B cell (primary cell): Measurements from ENCODE around the gene LRRC8D. TPM values are rescaled to one million over a fixed set of nuclear protein-coding genes. Genes with fewer than 3 reads are reported as not detected.

Source experiments
- ATAC-seq: fragments of 200-7000 bp; cut with Tn5 transposase; one replicate; pipeline ENCODE4 v1.10.0; 2021; ENCODE audit warnings: low read depth, mild to moderate bottlenecking, moderate number of reproducible peaks, moderate library complexity
- CTCF ChIA-PET: fragments of 350-600 bp; sonication (Branson Sonifier 250); formaldehyde crosslinking; loops from one replicate; lab custom pipeline; 2021; ENCODE audit warnings: antibody characterized with exemption, inconsistent platforms; lab: Charles Lee
- POLR2A ChIA-PET: fragments of 350-600 bp; sonication (Branson Sonifier 250); formaldehyde crosslinking; loops from one replicate; lab custom pipeline; 2021; ENCODE audit warnings: antibody characterized with exemption; lab: Charles Lee
- DNase-seq: peaks from one replicate; pipeline ENCODE4 v3.0.0; 2013
- H2AFZ ChIP-seq: 2 replicates; pipeline ENCODE4 v1.6.1; 2012; ENCODE audit warnings: mild to moderate bottlenecking, low read depth, low read length; ENCODE audit not compliant: insufficient read depth, poor library complexity, severe bottlenecking
- H3K27ac ChIP-seq, 2 donors: 1 replicate in 1 of 2; 2 replicates in 1 of 2; pipeline ENCODE4 v1.5.1; 2012 to 2013; ENCODE audit warnings: low read length in 2 of 2, mild to moderate bottlenecking in 2 of 2, moderate library complexity in 1 of 2
- H3K27me3 ChIP-seq, 4 experiments: fragments of 200-600 bp in 1 of 4; sonication (generic) in 1 of 4; replicated peaks in 1 of 4; 1 replicate in 2 of 4; 2 replicates in 2 of 4; pipeline versions ENCODE4 v1.6.1 to v1.7.0; 2013 to 2016; ENCODE audit warnings: low read length in 3 of 4, mild to moderate bottlenecking in 2 of 4, mixed read lengths in 1 of 4, moderate library complexity in 1 of 4; ENCODE audit not compliant: insufficient read depth in 4 of 4, control insufficient read depth in 3 of 4; ENCODE audit errors: control extremely low read depth in 1 of 4
- H3K36me3 ChIP-seq, 2 experiments: replicated peaks in 1 of 2; 1 replicate in 1 of 2; 2 replicates in 1 of 2; pipeline versions ENCODE4 v1.6.1 to v1.7.1; 2013; ENCODE audit warnings: low read length in 1 of 2; ENCODE audit not compliant: insufficient read depth in 2 of 2, control insufficient read depth in 1 of 2; ENCODE audit errors: control extremely low read depth in 1 of 2, extremely low read depth in 1 of 2
- H3K4me1 ChIP-seq, 2 donors: fragments of 200-600 bp in 1 of 2; sonication (generic) in 1 of 2; 1 replicate in 1 of 2; 2 replicates in 1 of 2; pipeline versions ENCODE4 v1.5.1 to v1.6.1; 2013 to 2017; ENCODE audit warnings: low read length in 2 of 2; ENCODE audit not compliant: control insufficient read depth in 2 of 2, insufficient read depth in 2 of 2
- H3K4me2 ChIP-seq: replicated peaks from 2 replicates; pipeline ENCODE3; 2012; ENCODE audit warnings: mild to moderate bottlenecking, low read depth, low read length; ENCODE audit not compliant: poor library complexity, severe bottlenecking
- H3K4me3 ChIP-seq, 5 experiments: fragments of 200-600 bp in 1 of 5; sonication (generic) in 1 of 5; 1 replicate in 3 of 5; 2 replicates in 2 of 5; pipeline versions ENCODE4 v1.5.1 to v1.7.0; 2011 to 2016; ENCODE audit warnings: low read length in 4 of 5, mild to moderate bottlenecking in 4 of 5, low read depth in 2 of 5, control low read depth in 1 of 5, moderate library complexity in 1 of 5; ENCODE audit not compliant: insufficient read depth in 1 of 5; ENCODE audit errors: control extremely low read depth in 1 of 5, extremely low read depth in 1 of 5
- H3K79me2 ChIP-seq: fragments of 200-600 bp; sonication (generic); one replicate; pipeline ENCODE4 v1.6.0; 2016; ENCODE audit warnings: low read length; ENCODE audit not compliant: control insufficient read depth, insufficient read depth
- H3K9ac ChIP-seq: fragments of 200-600 bp; sonication (generic); 2 replicates; pipeline ENCODE4 v1.6.1; 2017; ENCODE audit warnings: mild to moderate bottlenecking, low read length, moderate library complexity
- H3K9me3 ChIP-seq, 3 donors: one replicate each; pipeline versions ENCODE4 v1.6.1 to v1.7.1; 2013; ENCODE audit warnings: low read length in 2 of 3; ENCODE audit not compliant: control insufficient read depth in 2 of 3, insufficient read depth in 1 of 3; ENCODE audit errors: control extremely low read depth in 1 of 3
- H4K20me1 ChIP-seq: 2 replicates; pipeline ENCODE4 v1.6.0; 2012; ENCODE audit warnings: mild to moderate bottlenecking, low read length; ENCODE audit not compliant: insufficient read depth, control insufficient read depth, poor library complexity, severe bottlenecking
- H3K27ac Mint-ChIP-seq: one replicate; pipeline ENCODE4 v1.8.0; 2021; ENCODE audit warnings: mixed read lengths
- H3K27me3 Mint-ChIP-seq: one replicate; pipeline ENCODE4 v1.8.0; 2021; ENCODE audit warnings: mixed read lengths
- H3K4me1 Mint-ChIP-seq: one replicate; pipeline ENCODE4 v1.8.0; 2021; ENCODE audit warnings: mixed read lengths
- H3K4me3 Mint-ChIP-seq: one replicate; pipeline ENCODE4 v1.8.0; 2021; ENCODE audit warnings: mixed read lengths
- H3K9me3 Mint-ChIP-seq: one replicate; pipeline ENCODE4 v1.8.0; 2022; ENCODE audit warnings: mixed read lengths; ENCODE audit not compliant: insufficient read depth
- CTCF ChIP-seq: fragments of 200-600 bp; IDR thresholded peaks from one replicate; pipeline ENCODE4 v1.8.0; 2022; ENCODE audit warnings: antibody characterized with exemption, mild to moderate bottlenecking
- EZH2 ChIP-seq: IDR thresholded peaks from 2 replicates; pipeline ENCODE4 v1.6.1; 2012; ENCODE audit warnings: borderline replicate concordance, low read depth, mild to moderate bottlenecking, moderate library complexity, low read length; ENCODE audit not compliant: insufficient read depth, poor library complexity, severe bottlenecking
- WGBS: methylation state at CpG from one replicate; pipeline ENCODE4 v1.1.5; 2013; ENCODE audit warnings: missing lambda C conversion rate; ENCODE audit not compliant: insufficient coverage; 5-methylcytosine and 5-hydroxymethylcytosine counted together
- intact Hi-C: fragments of 100-400 bp; cut with micrococcal nuclease; formaldehyde crosslinking; loops from one replicate; pipeline ENCODE4 v1.10.0; 2022
- polyA plus RNA-seq: library from polyadenylated mRNA; depleted of rRNA; stranded (reverse); fragments of >200 nt; gene quantifications from 2 replicates; pipeline ENCODE4 v1.2.3, GENCODE V29; 2012
- total RNA-seq, 2 donors: library from RNA; stranded (reverse); fragments of 120-200 nt in 1 of 2; gene quantifications; 1 replicate in 1 of 2; 2 replicates in 1 of 2; pipeline versions ENCODE4 v1.2.3 to v1.2.4, GENCODE V29; 2013 to 2022

Gene LRRC8D
- total and polyA plus RNA-seq, 2 donors (not counting 1 experiment from before 2014, with no cell fraction given), result 23.7 to 47.0 TPM

- no peak overlapping the region for H3K4me3 Mint-ChIP-seq
- intact Hi-C loops, result no loop called here
- CTCF ChIA-PET, result interaction anchor here (0.6 kb wide), 1 partner anchor 963 kb away, joined by 4 read pairs; no protein-coding TSS in a partner anchor
- H3K4me1 Mint-ChIP-seq, result peaks cover 10% of the 10 kb centered on the region
- Histone ChIP-seq H3K27me3 (no peaks in the 10 kb centered on the region), H3K36me3 (no peaks in the 10 kb centered on the region), H3K4me1 (peaks cover 0 to 10% of the 10 kb centered on the region in 2 donors), H4K20me1 (no peaks in the 10 kb centered on the region), H3K9ac (no peak overlapping the region), H3K79me2 (no peaks in the 10 kb centered on the region), H2AFZ (no peak overlapping the region), H3K4me2 (no peak overlapping the region), H3K9me3 (no peaks in the 10 kb centered on the region), H3K27ac (no peak overlapping the region), H3K4me3 (no peak overlapping the region)
- no peaks in the 10 kb centered on the region for H3K9me3 Mint-ChIP-seq
- no CpG with 5 or more reads among the region's 1 CpG for WGBS
- POLR2A ChIA-PET, result no interaction called here
- DNase-seq (no peak), ATAC-seq (no peak)
- TF ChIP-seq EZH2, result no peak
- no peak for TF ChIP-seq CTCF
- H3K27me3 Mint-ChIP-seq, result peaks cover 10% of the 10 kb centered on the region
- no peak overlapping the region for H3K27ac Mint-ChIP-seq
These were observed 141.9 kb downstream of the LRRC8D start for GRCh38 chr1:89962742-89963075.

GRCh38 chr1:89965193-89965768, 144.4 kb downstream of the LRRC8D start:
- H3K27ac ChIP-seq, result no peak overlapping the region
- H3K79me2 ChIP-seq, result no peaks in the 10 kb centered on the region
- CTCF ChIA-PET, result interaction anchor here (0.6 kb wide), 1 partner anchor 488 kb away, joined by 3 read pairs; no protein-coding TSS in a partner anchor
- no peak overlapping the region for H3K9ac ChIP-seq
- POLR2A ChIA-PET, result no interaction called here
- H2AFZ ChIP-seq, result no peak overlapping the region
- peaks cover 10% of the 10 kb centered on the region for H3K4me1 Mint-ChIP-seq
- H3K27me3 Mint-ChIP-seq, result peaks cover 10% of the 10 kb centered on the region
- ATAC-seq (no peak), DNase-seq (no peak)
- H3K4me3 ChIP-seq, result no peak overlapping the region
- H3K4me3 Mint-ChIP-seq, result no peak overlapping the region
- WGBS, result no CpG with 5 or more reads among the region's 4 CpGs
- H3K36me3 ChIP-seq, result no peaks in the 10 kb centered on the region
- H3K9me3 Mint-ChIP-seq, result no peaks in the 10 kb centered on the region
- H3K4me2 ChIP-seq, result no peak overlapping the region
- no peaks in the 10 kb centered on the region for H3K9me3 ChIP-seq
- no peaks in the 10 kb centered on the region for H4K20me1 ChIP-seq
- no peaks in the 10 kb centered on the region for H3K27me3 ChIP-seq
- intact Hi-C loops, result no loop called here
- TF ChIP-seq EZH2 (no peak), CTCF (no peak)
- H3K27ac Mint-ChIP-seq, result no peak overlapping the region
- H3K4me1 ChIP-seq, result peaks cover 0 to 10% of the 10 kb centered on the region in 2 donors
